Measurements from ENCODE around the gene PARD3.

The PARD3 gene

DNA sequence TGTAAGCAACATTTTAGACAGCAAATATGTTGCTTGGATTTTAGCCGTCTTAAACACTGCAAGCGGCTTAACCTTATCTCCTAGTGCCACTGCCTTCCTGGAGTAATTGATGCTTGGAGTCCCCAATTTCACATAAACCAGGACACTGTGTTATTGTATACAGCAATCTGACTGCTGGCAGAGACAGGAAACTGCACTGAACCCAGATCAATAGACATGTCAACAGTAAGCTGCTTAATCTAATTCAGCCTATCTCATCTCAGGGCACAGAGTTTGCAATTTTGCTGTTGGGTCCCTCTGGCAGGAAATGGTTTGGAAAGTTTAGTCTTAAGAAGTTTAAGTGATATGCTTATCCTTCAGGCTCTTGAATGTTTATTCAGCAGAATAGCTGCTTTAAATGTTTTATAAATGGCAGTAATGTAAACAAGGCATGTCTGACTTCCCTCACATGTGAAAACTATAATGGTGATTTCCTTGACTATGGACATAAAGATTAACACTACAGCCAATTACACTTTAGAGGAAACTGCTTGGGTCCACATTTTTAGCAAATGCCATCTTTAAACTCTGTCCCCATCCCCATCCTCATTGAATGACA lies 598.6 kb downstream of the PARD3 start:
- DNase-seq (ENCODE audit: low read depth in 3 of 3), result no peak

DNA sequence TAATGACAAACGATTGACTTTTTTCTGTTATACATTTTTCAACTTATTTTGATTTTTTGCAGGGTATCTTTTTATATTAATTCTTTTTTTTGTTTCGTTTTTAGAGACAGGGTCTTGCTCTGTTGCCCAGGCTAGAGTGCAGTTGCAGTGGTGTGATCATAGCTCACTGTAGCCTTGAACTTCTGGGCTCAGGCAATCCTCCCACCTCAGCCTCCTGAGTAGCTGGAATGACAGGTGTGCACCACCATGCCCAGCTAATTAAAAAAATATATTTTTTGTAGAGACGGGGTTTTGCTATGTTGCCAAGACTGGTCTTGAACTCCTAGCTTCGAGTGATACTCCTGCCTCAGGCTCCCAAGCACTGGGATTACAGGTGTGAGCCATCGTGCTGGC lies 601.3 kb downstream of the PARD3 start:
- DNase-seq (ENCODE audit: low read depth in 3 of 3), result no peak

DNA sequence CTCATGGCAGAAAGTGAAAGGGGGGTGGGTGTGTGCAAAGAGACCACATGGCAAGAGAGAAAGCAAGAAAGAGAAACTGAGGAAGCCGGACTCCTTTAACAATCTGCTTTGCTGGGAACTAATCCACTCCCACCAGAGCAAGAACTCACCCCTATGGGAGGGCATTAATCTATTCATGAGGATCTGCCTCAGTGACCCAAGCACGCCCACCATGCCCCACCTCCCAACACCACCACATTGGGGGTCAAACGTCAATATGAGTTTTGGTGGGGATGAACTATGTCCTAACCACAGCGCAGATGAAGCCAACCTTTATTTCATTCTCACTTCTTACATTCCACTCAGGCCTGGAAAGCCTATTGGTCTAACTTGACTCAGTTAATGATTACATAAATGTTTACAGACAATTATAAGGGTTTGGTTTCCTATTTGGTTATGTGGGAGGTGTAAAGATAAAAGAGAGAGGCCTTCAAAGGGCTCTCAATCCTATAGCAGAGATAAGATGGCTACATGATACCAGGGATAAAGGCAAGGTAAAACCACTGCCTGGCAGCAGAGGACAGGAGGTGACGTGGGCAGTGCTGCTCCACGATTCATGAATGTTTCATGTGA lies 601.8 kb downstream of the PARD3 start:
- no peak for DNase-seq (ENCODE audit: low read depth in 3 of 3)

DNA sequence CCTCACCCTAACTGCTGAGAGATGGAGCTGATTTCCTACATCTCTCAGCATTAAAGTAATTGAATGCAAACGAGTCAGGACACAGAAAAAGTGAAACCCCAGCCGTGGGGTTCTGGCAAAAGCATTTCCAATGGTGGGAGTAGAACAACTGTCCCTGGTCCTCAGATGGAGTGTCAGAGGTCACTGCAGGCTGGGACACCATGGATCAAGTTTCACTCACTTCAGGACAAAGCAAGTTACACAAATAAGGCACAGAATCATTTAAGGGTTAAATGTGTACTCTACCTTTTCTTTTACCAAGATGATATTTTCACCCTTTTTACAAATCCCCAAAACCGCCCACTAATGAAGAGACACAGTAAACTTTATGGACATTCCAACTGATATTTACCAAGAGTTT lies 607.8 kb downstream of the PARD3 start:
- DNase-seq (ENCODE audit: low read depth in 3 of 3), result no peak

DNA sequence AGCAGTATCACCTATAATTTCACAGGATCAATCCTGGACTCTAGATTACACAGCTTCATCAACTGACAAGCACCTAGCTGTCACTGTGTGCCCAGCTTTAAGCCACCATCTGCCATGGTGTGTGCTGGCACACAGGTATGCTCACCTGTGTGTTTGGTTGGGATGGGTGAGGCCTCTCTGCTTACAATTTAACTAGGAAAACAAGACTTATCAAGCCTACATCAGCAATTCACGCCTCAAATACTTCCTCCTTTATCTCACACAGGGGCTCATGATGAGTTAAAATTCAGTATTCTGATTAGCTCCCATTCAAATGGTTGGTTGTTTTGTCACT lies 608.2 kb downstream of the PARD3 start:
- no peak for DNase-seq (ENCODE audit: low read depth in 3 of 3)

DNA sequence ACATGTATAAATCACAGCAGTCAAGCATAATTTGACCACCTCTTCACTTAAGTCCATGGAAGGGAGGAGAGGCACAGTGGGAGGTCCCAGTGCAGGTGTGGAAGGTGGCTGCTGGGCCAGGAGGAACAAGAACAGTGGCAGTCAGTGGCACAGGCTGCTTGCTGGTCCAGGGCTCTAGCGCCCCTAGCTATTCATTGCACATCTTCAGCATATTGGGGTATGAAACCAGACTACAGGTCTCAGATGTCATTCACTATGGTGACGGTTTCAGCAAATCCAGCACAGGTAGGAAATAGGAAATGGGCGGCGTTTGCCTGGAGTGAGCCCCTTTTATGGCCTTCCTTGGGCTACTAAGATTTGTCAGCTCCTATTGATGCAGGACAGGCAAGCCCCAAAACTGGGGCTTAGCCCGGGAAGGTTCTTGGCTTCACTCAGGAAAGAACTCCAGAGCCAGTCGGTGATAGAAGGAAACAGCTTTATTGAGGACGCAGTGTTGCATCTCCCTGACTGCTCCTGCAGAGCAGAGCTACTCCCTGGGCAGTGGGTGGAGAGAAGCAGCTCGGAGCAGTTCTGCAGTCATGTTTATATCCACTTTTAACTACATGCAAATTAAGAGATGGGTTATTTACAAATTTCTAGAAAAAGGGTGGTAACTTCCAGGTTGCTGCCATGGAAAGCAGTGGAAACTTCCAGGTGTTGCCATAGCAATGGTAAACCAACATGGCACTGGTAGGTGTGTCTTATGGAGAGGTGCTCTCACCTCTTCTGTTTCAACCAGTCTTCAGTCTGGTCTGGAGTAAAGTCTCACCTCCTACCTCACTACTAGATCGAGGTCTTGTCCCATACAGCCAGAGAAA lies 608.8 kb downstream of the PARD3 start:
- DNase-seq (ENCODE audit: low read depth in 3 of 3), result no peak

DNA sequence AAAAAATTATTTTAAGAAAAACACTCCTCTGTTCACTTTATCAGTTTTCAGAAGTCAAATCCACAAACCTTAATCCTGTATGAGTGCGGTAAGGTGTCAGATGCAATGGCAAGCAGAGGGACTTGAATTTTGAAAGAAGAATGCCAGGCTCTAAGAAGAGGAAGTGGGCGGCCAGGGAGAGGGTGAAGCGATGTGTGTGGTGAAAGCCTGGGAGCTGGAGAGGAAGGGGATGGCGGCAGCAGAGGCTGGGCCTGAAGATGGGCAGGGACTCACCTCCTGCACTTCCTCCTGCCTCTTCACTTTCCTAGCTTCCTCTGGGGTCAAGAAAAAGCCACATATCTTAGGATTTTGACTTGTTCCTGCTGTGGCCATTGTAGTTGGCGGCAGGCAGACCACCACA lies 609.6 kb downstream of the PARD3 start:
- no peak for DNase-seq (ENCODE audit: low read depth in 3 of 3)

DNA sequence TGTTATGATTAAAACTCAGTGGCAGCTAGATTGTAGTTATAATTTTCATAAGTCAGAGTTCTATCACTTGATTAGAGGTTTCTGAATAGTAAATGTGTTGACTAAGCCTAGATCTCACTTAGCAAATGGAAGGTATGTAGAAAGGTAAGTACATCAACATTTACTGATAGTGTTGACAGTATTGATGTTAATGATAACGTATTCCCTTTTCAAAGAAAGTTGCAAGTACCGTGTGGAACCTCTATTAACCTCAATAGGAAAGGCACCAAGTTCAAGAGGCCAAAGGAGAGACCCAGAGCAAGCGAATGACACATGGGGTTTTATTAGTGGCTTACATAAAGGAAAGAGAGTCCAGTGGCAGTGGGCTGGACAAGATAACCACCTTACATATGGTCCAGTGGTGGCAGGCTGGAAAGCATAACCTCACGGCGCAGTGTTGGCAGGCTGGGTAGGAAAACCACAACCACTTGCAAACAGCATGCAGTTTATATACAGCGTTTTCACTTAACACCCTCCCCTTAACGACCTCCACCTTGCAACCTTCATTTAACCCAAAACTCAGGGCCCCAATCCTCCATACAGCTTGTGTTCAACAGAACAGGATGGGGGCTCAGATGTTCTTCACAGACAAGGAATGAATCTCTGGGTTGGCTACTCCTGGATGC lies 611.0 kb downstream of the PARD3 start:
- DNase-seq (ENCODE audit: low read depth in 3 of 3), result no peak

DNA sequence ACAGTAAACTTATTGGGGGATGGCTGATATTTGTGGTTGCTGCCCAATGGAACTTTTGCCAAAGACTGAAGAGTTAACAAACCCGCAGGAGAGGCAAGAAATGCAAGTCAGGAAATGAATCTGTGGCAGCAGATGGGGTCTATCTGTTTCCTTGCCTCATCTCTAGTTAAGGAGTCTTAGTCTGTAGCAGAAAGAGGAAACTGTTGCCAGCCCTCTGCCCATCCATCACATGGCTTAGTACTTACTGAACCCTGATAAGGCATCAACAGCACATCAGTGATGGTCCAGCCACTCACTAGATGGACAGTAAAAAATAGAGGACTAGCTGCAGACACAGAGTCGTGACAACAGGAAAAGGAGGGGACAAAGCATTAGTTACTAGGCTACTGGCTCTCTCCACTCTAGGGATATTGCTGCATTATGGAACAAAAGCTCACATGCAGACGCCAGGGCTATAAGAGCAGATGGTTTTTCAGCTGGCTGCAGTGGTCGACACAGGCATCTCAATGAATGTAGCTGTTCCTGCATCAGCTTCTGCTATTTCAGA lies 614.7 kb downstream of the PARD3 start:
- DNase-seq (ENCODE audit: low read depth in 3 of 3), result no peak

DNA sequence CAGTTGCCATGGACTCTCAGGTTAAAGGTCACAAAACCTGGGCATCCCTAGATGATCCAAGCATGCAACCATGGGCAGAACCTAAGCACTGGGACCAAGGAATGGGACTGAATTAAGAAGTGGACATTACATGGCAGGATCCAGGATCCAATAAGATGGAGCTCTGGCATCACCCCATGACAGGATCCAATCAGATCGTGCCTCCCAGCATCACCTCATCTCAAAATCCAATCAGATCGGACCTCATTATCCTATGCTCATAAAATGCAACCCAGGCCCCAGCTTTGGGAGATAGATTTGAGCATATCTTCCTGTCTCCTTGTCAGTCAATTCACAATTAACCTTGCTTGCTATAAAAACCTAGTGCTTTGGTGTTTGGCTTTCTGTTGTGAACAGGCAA lies 616.1 kb downstream of the PARD3 start:
- DNase-seq (ENCODE audit: low read depth in 3 of 3), result no peak

DNA sequence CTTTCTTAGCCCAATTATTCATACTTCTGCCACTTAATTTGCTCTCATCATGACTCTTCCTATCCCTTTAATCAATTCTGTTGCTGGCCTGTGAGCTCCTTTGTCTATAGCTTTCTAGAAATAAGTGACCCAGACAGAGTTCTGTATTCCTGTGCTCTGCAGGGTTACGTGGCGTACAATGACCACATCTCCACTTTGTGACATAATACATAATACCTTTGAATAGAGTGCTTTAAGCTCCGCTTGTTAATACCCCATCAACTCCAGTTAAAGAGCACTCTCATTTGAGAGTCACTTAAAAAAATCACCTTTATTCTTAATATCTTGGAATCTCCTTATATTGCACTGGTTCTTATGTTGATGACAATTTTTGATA lies 619.0 kb downstream of the PARD3 start:
- DNase-seq (ENCODE audit: low read depth in 3 of 3), result no peak

DNA sequence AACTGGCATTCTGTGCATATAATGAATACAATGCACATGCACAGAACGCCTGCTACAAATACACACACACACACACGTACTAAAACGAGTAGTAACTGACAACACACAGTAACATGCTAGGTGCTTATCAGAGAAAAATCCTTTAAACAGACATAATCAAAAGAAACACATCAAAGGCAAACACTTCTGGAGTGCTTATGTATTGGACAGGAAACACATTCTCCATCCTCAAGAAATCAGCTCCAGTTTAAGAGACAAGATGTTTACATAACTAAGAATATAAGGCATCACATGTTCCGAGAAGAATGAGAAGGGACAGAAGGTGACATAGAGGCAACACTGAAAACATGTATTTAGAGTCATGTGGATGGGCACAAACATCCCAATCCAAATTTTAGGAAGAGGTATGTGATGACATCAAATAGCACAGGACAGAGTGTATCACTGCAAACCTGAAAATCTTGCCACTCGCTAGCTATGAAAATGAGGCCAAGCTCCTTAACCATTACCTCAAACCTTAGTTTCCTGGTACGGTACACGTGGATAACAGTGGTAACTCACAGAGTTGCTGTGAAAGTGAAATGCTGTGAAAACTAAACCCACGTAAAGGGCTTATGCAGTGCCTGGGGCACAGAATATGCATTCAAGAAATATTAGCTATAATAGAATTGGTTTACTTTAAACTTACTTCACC lies 619.6 kb downstream of the PARD3 start:
- no peak for DNase-seq (ENCODE audit: low read depth in 3 of 3)

DNA sequence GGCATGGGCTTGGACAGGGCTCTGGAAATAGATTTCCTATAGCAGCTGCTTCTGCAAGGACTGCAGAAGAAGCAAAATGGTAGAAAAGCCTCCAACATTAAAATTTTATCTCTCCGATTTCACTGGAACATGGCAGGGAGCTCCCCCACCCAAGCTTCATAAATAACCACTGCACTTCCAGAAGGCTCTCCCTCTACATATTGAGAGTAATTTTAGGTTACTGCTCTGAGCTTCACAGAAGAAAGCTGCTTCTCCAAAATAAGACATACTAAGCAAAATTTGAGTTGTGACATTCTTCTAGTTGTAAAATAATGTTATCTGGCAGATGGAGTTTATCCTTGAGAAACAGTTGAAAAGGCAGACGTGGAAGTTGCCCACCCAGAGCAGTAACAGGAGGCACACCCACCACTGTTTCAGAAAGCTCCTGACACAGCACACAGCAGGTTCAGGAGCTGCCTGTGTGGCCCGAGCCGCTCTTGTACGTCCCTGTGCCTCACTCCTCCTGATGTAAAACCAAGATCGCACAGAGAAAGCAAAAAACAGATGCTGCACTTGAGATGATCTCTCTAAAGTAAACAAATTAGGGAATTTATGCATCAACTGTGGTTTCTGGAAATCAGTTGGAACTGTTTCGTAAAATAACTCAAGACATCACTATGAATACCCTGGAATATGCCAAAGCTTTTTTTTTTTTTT lies 621.0 kb downstream of the PARD3 start:
- DNase-seq (ENCODE audit: low read depth in 3 of 3), result no peak

DNA sequence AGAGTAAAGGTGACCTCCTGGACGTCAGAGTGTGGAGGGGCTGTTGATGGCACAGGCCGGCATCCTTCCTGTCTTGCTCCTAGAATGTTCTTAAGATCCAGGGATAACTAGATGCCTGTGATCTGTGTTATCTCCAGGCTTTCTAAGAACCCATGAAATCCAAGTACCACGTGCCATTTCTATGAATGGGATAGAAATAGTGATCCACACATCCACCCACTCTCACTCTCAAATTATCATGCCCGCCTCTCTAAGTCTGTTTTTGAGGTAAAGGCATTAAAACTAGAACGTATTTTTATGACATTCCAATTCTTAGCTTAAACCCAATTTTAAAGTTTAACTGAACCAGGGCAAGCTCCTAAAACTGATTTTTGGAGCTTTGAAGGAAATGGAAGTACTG lies 622.5 kb downstream of the PARD3 start:
- no peak for DNase-seq (ENCODE audit: low read depth in 3 of 3)

DNA sequence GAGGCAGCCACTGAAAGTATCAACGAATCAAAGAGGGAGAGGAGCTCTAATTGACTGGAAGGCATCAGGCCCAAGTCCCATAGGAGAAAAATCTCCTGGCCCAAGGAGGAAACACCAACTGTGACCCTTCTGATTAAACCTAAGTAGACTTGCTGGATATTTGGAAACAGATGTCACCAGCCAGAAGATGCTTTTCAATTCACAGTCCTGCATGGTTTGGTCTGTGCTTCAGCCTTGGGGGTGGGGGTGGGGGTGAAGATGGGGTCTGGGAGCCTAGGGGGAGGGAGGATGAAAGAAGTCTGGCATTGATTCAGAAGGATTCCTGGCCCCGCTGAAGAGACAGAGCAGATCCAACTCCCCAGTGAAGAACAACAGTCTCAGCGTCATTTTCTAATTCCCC lies 623.7 kb downstream of the PARD3 start:
- no peak for DNase-seq (ENCODE audit: low read depth in 3 of 3)

DNA sequence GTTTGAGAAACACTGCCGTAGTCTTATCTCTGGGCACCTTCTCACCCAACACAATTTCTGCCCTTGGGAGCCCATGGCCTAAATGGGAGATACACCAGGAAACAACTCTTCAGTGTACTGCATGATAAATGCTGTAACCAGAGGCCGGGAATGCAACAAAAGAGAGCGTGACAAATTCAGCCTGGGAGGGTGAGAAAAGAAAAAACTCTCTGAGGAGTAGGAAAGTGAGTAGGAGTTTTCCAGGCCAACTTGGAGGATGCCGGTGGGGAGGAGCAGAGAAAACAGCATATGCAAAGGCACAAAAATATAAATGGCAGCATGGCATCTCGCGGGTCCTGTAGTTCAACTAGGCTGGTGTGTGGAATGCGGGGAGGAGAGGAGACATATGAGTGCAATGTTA lies 624.5 kb downstream of the PARD3 start:
- no peak for DNase-seq (ENCODE audit: low read depth in 3 of 3)

DNA sequence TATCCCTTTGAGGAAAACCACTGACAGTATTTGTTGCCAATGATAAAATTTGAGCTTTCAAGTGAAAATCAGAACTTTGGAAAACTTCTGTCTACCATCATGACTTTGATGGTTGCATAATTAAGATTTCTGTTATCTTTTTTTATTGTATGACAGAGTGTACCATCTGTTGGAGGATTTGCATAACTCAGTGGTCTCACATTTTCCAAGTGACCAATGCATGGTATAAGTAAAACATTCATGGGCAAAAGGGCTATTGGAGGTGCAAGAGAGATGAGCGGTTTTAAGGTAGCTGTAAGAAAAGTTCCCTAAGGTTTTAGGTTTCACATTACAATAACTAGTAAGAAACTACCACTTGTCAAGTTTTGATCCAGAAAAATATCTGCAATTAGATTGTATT lies 625.3 kb downstream of the PARD3 start:
- no peak for DNase-seq (ENCODE audit: low read depth in 3 of 3)

DNA sequence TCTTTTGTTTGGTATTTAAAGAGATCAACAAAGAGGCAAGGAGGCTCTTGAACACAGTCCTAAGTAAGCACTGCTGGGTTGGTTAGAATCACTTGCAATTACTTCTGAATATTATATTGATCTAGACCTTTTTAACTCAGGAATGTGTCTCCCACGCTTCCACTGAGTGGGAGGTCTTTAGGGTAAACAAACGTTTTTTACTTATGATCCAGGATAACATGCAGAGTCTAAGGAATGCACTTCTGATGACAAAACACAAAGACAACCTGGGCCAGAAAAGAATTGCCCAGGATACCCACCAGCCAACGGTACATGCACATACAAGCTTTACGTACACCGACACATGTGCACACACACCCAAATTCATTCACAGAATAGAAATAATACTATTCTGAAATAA lies 626.9 kb downstream of the PARD3 start:
- DNase-seq (ENCODE audit: low read depth in 3 of 3), result no peak

DNA sequence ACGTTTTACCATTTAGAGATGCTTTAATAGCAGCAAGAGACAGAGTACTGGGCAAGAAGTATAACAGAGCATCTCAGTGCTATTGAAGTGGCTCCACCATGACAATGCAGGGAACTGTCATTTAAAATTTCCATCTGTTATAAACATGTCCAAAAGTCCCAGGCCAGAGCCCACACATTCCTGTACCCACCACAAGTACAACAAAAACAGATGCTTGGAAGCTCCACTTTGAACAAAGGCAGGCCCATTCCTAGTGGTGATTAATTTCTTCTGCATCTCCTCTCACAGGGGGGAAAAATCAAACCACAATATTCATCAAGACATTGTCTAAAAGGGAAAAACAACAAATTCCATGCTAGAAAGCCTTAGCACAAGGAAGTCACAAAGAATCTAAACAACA lies 627.9 kb downstream of the PARD3 start:
- DNase-seq (ENCODE audit: low read depth in 3 of 3), result no peak

DNA sequence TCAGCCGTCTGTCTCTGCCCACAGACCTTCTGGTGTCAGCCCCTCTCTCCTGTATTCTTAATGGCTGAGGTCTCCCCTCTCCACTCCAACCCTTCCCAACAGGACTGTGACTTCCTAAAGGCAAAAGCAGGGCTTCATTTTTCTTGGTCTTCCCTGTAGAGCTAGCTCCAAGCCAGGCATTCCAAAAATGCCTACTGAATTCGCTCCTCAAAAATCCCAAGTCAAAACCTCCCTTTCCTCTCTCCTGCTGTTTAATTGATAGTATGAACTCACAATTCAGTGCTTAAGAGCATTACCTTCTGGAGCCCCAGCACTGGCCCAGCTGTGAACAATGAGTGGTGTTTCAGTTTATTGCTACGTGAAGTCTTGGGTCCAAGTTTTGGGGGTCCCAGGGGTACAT lies 628.4 kb downstream of the PARD3 start:
- no peak for DNase-seq (ENCODE audit: low read depth in 3 of 3)

DNA sequence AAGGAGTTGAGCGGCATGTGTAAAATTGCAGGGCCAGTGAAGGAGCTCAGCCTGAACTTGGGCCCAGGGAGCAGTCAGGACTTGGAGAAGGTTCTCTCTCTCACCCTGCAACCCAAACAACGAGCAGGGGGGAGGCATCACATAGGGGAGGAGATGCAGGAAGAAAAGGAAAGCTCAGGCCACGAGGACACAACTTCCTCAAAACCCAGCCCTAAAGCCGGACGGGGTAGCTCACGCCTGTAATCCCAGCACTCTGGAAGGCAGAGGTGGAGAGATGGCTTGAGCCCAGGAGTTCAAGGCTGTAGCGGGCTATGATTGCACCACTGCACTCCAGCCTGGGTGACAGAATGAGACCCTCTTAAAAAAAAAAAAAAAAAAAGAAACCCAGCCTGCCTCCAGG lies 629.1 kb downstream of the PARD3 start:
- no peak for DNase-seq (ENCODE audit: low read depth in 3 of 3)

All from stimulated activated CD4-positive, alpha-beta T cell treated with anti-CD3 and anti-CD28 coated beads, TNF-alpha, amount 100 ng/mL, for 48 hours (primary cell).